Cardiac fibroblast (primary cell): ENCODE results near the gene CA10.

ENCODE experiments used
- DNase-seq, 2 donors: peaks; one replicate each; pipeline versions ENCODE4 v3.0.0 to v3.0.0-alpha.2; 2010; ENCODE audit warnings: low read depth in 2 of 2
- H3K4me3 ChIP-seq, 2 donors: replicated peaks in 1 of 2; 1 replicate in 1 of 2; 2 replicates in 1 of 2; pipeline ENCODE4 v1.5.1; 2011; ENCODE audit warnings: low read depth in 2 of 2, low read length in 2 of 2, mild to moderate bottlenecking in 2 of 2, moderate library complexity in 1 of 2
- CTCF ChIP-seq: IDR thresholded peaks from one replicate; pipeline ENCODE4 v1.5.1; 2011; ENCODE audit warnings: low read depth, mild to moderate bottlenecking, low read length, inconsistent platforms

CA10 gene

GRCh38 chr17:51638971-51639370 lies 519.5 kb downstream of the CA10 start:
- no peak overlapping the region for H3K4me3 ChIP-seq
- TF ChIP-seq CTCF = no peak
- DNase-seq = no peak

- H3K4me3 ChIP-seq = no peak overlapping the region
- TF ChIP-seq CTCF = no peak
- no peak for DNase-seq
These were observed 522.2 kb downstream of the CA10 start for GRCh38 chr17:51636291-51636690.

- no peak for DNase-seq
- no peak overlapping the region for H3K4me3 ChIP-seq
- no peak for TF ChIP-seq CTCF
These were observed 528.3 kb downstream of the CA10 start for GRCh38 chr17:51630101-51630671.

- H3K4me3 ChIP-seq = no peak overlapping the region
- TF ChIP-seq CTCF = no peak
- DNase-seq = no peak
These were observed 529.3 kb downstream of the CA10 start for GRCh38 chr17:51629232-51629631.

- TF ChIP-seq CTCF = no peak
- DNase-seq = no peak
- H3K4me3 ChIP-seq = no peak overlapping the region
These were observed 530.7 kb downstream of the CA10 start for GRCh38 chr17:51627779-51628178.

GRCh38 chr17:51618476-51618875 lies 540.0 kb downstream of the CA10 start:
- H3K4me3 ChIP-seq = no peak overlapping the region
- no peak for TF ChIP-seq CTCF
- DNase-seq = no peak

GRCh38 chr17:51617986-51618385 lies 540.5 kb downstream of the CA10 start:
- no peak for TF ChIP-seq CTCF
- no peak for DNase-seq
- no peak overlapping the region for H3K4me3 ChIP-seq
